HEK293T (cell line): ENCODE measurements around the gene GPR141.

Experiments
- CTCF ChIA-PET: fragments of 350-600 bp; formaldehyde crosslinking; extraction: SDS; loops from one replicate; lab custom pipeline; 2021; ENCODE audit warnings: antibody characterized with exemption, inconsistent platforms; lab: Yijun Ruan, JAX
- POLR2A ChIA-PET: fragments of 350-600 bp; formaldehyde crosslinking; extraction: SDS; loops from one replicate; lab custom pipeline; 2020; ENCODE audit warnings: antibody characterized with exemption, inconsistent platforms; lab: Yijun Ruan, JAX
- DNase-seq: peaks from one replicate; pipeline ENCODE4 v3.0.0; 2012; ENCODE audit warnings: mixed read lengths; ENCODE audit errors: extremely low spot score
- ARNT ChIP-seq: fragments of 450-650 bp; IDR thresholded peaks from 2 replicates; pipeline ENCODE4 v1.6.1; 2017; ENCODE audit warnings: mild to moderate bottlenecking
- BHLHE40 ChIP-seq: fragments of 450-650 bp; IDR thresholded peaks from 2 replicates; pipeline ENCODE4 v1.6.1; 2016; ENCODE audit warnings: mild to moderate bottlenecking, moderate library complexity, borderline replicate concordance
- CTBP1 ChIP-seq: fragments of 450-650 bp; IDR thresholded peaks from 2 replicates; pipeline ENCODE4 v1.6.1; 2016; ENCODE audit warnings: borderline replicate concordance
- ELF4 ChIP-seq: fragments of 450-650 bp; IDR thresholded peaks from 2 replicates; pipeline ENCODE4 v1.6.1; 2017; ENCODE audit warnings: antibody characterized with exemption
- FOXA1 ChIP-seq: fragments of 450-650 bp; IDR thresholded peaks from 2 replicates; pipeline ENCODE4 v1.6.1; 2016; ENCODE audit warnings: mild to moderate bottlenecking
- FOXK2 ChIP-seq: fragments of 450-650 bp; IDR thresholded peaks from 2 replicates; pipeline ENCODE4 v1.6.1; 2016; ENCODE audit warnings: mild to moderate bottlenecking
- FOXM1 ChIP-seq: fragments of 450-650 bp; IDR thresholded peaks from 2 replicates; pipeline ENCODE4 v1.6.1; 2017; ENCODE audit warnings: mild to moderate bottlenecking, borderline replicate concordance
- HDGF ChIP-seq: fragments of 450-650 bp; IDR thresholded peaks from 2 replicates; pipeline ENCODE4 v1.6.1; 2017; ENCODE audit warnings: antibody characterized with exemption, borderline replicate concordance
- L3MBTL2 ChIP-seq: fragments of 450-650 bp; conservative IDR thresholded peaks from 2 replicates; pipeline ENCODE4 v1.6.1; 2016; ENCODE audit warnings: mild to moderate bottlenecking
- LEF1 ChIP-seq: fragments of 450-650 bp; IDR thresholded peaks from 2 replicates; pipeline ENCODE4 v1.6.1; 2017; ENCODE audit warnings: mild to moderate bottlenecking, borderline replicate concordance
- NFRKB ChIP-seq: fragments of 450-650 bp; IDR thresholded peaks from 2 replicates; pipeline ENCODE4 v1.6.1; 2016; ENCODE audit warnings: mild to moderate bottlenecking, moderate library complexity
- SP1 ChIP-seq: fragments of 450-650 bp; IDR thresholded peaks from 2 replicates; pipeline ENCODE4 v1.6.1; 2017
- SUZ12 ChIP-seq: fragments of 450-650 bp; IDR thresholded peaks from 2 replicates; pipeline ENCODE4 v1.6.1; 2016; ENCODE audit warnings: mild to moderate bottlenecking
- TARDBP ChIP-seq: fragments of 450-650 bp; IDR thresholded peaks from 2 replicates; pipeline ENCODE4 v1.6.1; 2016
- ZNF384 ChIP-seq: fragments of 450-650 bp; IDR thresholded peaks from 2 replicates; pipeline ENCODE4 v1.6.1; 2016
- TF ChIP-seq, protein P1 (sequence below): fragments of 450-650 bp; IDR thresholded peaks from 2 replicates; pipeline ENCODE4 v1.6.1; 2016

Gene GPR141

DNA sequence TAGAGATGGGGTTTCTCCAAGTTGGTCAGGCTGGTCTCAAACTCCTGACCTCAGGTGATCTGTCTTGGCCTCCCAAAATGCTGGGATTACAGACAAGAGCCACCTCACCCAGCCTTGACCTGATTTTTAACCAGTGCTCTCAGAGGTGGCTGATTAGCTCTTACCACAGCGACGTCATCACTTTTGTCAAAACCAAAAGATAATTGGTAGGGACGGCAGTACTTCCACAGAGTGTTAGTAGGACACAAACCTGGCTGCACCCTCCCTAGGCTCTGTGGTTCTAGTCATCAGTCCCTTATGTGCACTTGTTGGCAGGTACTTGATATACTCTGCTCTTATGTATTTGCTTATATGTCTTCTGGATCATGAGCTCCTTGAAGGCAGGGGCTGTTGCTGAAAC lies 74.0 kb downstream of the GPR141 start:
- POLR2A ChIA-PET = no interaction called here
- no peak for DNase-seq
- TF ChIP-seq CTBP1 (no peak), SUZ12 (no peak), TARDBP (no peak), HDGF (no peak), ARNT (no peak), BHLHE40 (no peak), FOXM1 (no peak), NFRKB (no peak), ELF4 (no peak)
- CTCF ChIA-PET = interaction anchor here (0.6 kb wide), 1 partner anchor 399 kb away, joined by 5 read pairs; no protein-coding TSS in a partner anchor

DNA sequence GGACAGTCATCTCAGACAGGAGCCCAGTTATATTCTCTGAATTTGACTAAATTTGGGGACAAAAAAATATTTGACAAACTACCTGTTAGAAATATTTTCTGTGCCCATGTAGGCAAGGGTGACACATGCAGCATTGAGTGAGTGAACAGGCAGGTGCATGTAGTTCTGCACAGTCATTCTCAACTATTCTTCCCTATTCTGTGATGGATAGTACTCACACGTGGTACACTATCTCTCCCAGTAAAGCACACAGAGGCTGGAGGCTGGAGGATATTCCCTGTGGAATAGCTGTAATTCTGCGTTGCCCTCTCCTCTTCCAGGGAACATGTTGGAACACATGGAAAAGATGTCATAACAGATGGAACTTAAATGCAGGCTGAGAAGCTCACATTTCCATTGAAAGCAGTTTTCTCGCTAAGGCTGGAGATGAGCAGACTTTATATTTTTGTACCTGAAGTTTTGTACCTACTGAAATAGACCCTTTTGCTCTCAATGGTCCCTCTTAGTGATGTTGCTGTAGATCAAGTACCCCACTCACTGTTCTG lies 75.0 kb downstream of the GPR141 start:
- no peak for TF ChIP-seq ZNF384
- TF ChIP-seq, protein P1, sequence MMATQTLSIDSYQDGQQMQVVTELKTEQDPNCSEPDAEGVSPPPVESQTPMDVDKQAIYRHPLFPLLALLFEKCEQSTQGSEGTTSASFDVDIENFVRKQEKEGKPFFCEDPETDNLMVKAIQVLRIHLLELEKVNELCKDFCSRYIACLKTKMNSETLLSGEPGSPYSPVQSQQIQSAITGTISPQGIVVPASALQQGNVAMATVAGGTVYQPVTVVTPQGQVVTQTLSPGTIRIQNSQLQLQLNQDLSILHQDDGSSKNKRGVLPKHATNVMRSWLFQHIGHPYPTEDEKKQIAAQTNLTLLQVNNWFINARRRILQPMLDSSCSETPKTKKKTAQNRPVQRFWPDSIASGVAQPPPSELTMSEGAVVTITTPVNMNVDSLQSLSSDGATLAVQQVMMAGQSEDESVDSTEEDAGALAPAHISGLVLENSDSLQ = no peak
- TF ChIP-seq FOXM1 = no peak
- no peak for TF ChIP-seq BHLHE40
- no peak for TF ChIP-seq LEF1
- no peak for TF ChIP-seq L3MBTL2
- TF ChIP-seq CTBP1 = no peak
- no peak for TF ChIP-seq TARDBP
- no peak for TF ChIP-seq FOXK2
- TF ChIP-seq ELF4 = no peak
- TF ChIP-seq NFRKB = no peak
- no peak for TF ChIP-seq HDGF
- TF ChIP-seq ARNT = no peak
- no peak for TF ChIP-seq SP1
- TF ChIP-seq FOXA1 = no peak
- no peak for TF ChIP-seq SUZ12
- DNase-seq = no peak
- ChIA-PET POLR2A (no interaction called here), CTCF (interaction anchor here (0.7 kb wide), 1 partner anchor 459 kb away, joined by 4 read pairs; no protein-coding TSS in a partner anchor)

DNA sequence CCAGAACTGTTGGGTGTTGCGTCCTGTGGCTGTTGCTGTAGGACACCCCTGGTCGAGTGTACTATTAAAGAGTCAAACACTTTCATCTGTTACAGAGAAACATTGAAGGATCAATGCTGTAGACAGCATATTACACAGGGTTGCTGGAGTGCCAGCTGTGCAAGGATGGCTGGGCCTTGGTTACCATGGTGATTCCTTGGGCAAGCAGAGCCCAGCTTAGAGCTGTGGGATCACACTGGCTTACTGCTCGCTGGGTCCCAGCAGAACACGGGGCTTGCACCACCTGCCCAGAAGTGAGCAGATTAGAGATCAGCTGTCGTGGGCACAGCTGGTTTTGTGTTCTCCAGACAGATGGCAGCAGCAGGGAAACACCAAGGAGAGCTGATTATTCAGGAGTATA lies 76.0 kb downstream of the GPR141 start:
- CTCF ChIA-PET = no interaction called here
- POLR2A ChIA-PET = no interaction called here
- TF ChIP-seq BHLHE40 (no peak), CTBP1 (no peak), HDGF (no peak), ARNT (no peak), FOXA1 (no peak), LEF1 (no peak), NFRKB (no peak), L3MBTL2 (no peak), SP1 (no peak)
- DNase-seq = no peak

DNA sequence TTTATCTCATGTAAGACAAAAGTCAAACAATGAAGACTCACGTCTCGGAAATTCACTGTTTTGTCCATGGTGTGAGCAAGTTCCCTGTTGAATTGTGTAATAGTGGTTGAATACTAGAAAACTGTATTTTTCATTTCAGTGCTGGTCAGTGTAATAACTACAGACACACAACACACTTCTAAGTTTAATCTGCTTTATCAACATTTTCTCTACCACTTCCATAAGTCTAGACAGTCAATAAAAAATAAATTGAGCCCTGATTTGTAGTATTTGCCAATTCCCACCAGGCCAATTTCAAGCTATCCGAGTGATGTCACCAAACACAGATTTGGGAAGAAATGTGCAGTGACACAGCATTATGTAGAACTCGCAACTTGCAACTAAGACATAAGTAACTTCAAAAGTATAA lies 81.9 kb downstream of the GPR141 start:
- POLR2A ChIA-PET = no interaction called here
- no peak for DNase-seq
- TF ChIP-seq ZNF384 = no peak
- TF ChIP-seq FOXK2 = no peak
- no peak for TF ChIP-seq SP1
- CTCF ChIA-PET = no interaction called here

DNA sequence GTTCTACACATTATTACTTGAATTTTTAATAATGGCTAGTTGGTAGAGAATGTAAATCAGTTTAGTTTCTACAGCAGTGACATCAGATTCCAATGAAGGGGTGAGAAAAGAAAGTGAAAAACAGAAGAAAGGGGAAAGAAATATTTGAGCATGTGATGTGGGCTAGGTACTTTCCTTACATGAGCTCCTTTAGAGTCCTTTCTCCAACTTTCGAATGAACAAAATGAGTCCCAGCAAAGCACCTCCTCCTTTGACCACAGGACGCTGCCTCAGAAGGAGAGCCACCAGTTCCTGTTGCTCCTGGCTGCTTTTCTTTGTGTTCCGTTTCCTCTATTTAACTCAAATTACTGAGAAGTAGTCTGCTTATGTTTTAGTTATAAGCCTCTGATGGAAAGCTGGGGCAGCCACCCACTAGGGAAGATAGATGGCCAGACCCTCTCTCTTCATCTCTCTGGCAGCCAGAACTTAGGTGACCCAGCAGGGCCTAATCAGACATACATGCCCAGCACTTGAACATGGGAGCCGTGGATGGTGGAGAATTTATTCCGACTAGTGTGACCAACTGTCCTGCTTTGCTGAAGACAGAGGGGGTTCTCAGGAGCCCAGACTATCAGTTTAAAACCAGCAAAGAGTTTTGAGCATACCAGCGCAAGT lies 82.4 kb downstream of the GPR141 start:
- no peak for DNase-seq
- ChIA-PET CTCF (no interaction called here), POLR2A (no interaction called here)
- no peak for TF ChIP-seq FOXA1

DNA sequence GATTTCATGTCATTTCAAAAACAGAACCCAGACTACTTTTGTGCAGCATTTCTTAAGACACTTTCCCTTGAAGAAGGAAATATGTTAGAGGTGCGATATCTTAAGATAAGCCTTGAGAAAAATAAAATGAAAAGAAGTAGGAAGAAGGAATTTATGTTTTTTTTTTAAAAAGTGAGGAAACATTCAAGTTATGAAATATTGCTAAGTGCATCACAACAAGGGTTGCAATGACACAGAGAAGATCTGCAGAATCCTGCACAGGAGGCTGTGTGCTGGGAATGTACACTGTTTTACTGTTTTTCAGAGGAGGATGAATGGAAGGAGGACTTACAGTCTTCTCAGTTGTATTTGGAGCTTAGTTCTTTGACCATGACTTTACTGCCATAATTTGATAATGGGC lies 85.0 kb downstream of the GPR141 start:
- CTCF ChIA-PET = no interaction called here

DNA sequence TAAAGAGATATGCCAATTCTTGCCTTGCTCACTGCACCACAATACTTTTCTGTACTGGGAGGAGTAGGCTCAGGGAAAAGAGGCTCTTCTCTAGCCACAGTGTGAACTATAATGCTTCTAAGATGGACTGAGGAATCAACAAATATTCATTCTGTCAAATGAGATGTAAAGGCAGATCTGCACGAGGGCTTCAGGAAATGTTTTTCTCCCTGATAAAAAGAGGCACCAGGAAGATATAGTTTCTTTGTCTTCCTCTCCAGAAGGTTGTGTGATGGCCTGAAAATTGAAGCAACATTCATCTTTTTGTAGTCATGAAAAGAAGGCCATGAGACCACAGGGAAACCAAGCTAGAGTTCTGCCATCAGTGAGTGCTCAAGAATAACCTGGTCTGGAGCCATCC lies 85.7 kb downstream of the GPR141 start:
- ChIA-PET POLR2A (no interaction called here), CTCF (no interaction called here)
- DNase-seq = no peak
- TF ChIP-seq FOXK2 (no peak), ELF4 (no peak), LEF1 (no peak), SP1 (no peak), FOXM1 (no peak), L3MBTL2 (no peak), TARDBP (no peak)
- TF ChIP-seq, protein P1 = no peak

More for the DNA sequence above, 85.0 kb downstream of the GPR141 start:
- TF ChIP-seq ELF4 (no peak), NFRKB (no peak), SP1 (no peak)
- no peak for DNase-seq
- POLR2A ChIA-PET = no interaction called here
